Ramos (cell line): ENCODE results near the gene SPATS2L.

Experiments used
- in situ Hi-C: fragments of 300-500 bp; cut with MboI; formaldehyde crosslinking; loops from one replicate; pipeline ENCODE4 v1.14.3; 2022; ENCODE audit warnings: low sequenced_read_pairs; ENCODE audit not compliant: unreplicated experiment

Gene SPATS2L

GRCh38 chr2:200369886-200370285 is 63.4 kb downstream of the SPATS2L start:
- in situ Hi-C loops, result no loop called here

- in situ Hi-C loops, result no loop called here
Measured at GRCh38 chr2:200373231-200373630, 66.7 kb downstream of the SPATS2L start.

GRCh38 chr2:200373973-200374416 is 67.5 kb downstream of the SPATS2L start:
- in situ Hi-C loops, result no loop called here

- in situ Hi-C loops, result no loop called here
Measured at GRCh38 chr2:200376513-200377354, 70.2 kb downstream of the SPATS2L start.

GRCh38 chr2:200377355-200378336 is 71.2 kb downstream of the SPATS2L start:
- in situ Hi-C loops, result no loop called here

GRCh38 chr2:200378652-200379290 is 72.3 kb downstream of the SPATS2L start:
- in situ Hi-C loops, result no loop called here

- in situ Hi-C loops, result no loop called here
Measured at GRCh38 chr2:200379481-200380090, 73.1 kb downstream of the SPATS2L start.

GRCh38 chr2:200380091-200380561 is 73.6 kb downstream of the SPATS2L start:
- in situ Hi-C loops, result no loop called here

- in situ Hi-C loops, result no loop called here
Measured at GRCh38 chr2:200380833-200381542, 74.5 kb downstream of the SPATS2L start.

GRCh38 chr2:200382874-200383273 is 76.4 kb downstream of the SPATS2L start:
- in situ Hi-C loops, result no loop called here

- in situ Hi-C loops, result no loop called here
Measured at GRCh38 chr2:200383380-200384110, 77.1 kb downstream of the SPATS2L start.

- in situ Hi-C loops, result no loop called here
Measured at GRCh38 chr2:200385063-200385635, 78.7 kb downstream of the SPATS2L start.

GRCh38 chr2:200393191-200393590 is 86.7 kb downstream of the SPATS2L start:
- in situ Hi-C loops, result no loop called here

GRCh38 chr2:200394045-200394444 is 87.6 kb downstream of the SPATS2L start:
- in situ Hi-C loops, result no loop called here

- in situ Hi-C loops, result no loop called here
Measured at GRCh38 chr2:200396781-200397242, 90.3 kb downstream of the SPATS2L start.

- in situ Hi-C loops, result no loop called here
Measured at GRCh38 chr2:200397785-200398184, 91.3 kb downstream of the SPATS2L start.

GRCh38 chr2:200399046-200399445 is 92.6 kb downstream of the SPATS2L start:
- in situ Hi-C loops, result no loop called here

GRCh38 chr2:200399636-200400035 is 93.1 kb downstream of the SPATS2L start:
- in situ Hi-C loops, result no loop called here
